Neural cell (in vitro differentiated cells): ENCODE measurements around the gene SRSF7.

ENCODE experiments used
- MXI1 ChIP-seq: fragments of 450-650 bp; conservative IDR thresholded peaks from 2 replicates; pipeline ENCODE4 v1.6.1; 2014; ENCODE audit warnings: antibody characterized with exemption, mild to moderate bottlenecking; ENCODE audit not compliant: poor library complexity, severe bottlenecking
- POLR2AphosphoS5 ChIP-seq: IDR thresholded peaks from 2 replicates; pipeline ENCODE4 v1.6.1; 2012
- TAF1 ChIP-seq: IDR thresholded peaks from 2 replicates; pipeline ENCODE4 v1.6.1; 2012; ENCODE audit warnings: low read depth
- TF ChIP-seq, protein P1 (sequence below): IDR thresholded peaks from 2 replicates; pipeline ENCODE4 v1.6.1; 2012; ENCODE audit warnings: borderline replicate concordance
- TF ChIP-seq, protein P2 (sequence below): fragments of 450-650 bp; IDR thresholded peaks from 2 replicates; pipeline ENCODE4 v1.5.1; 2014; ENCODE audit warnings: antibody characterized with exemption, mild to moderate bottlenecking, moderate library complexity; ENCODE audit not compliant: poor library complexity, severe bottlenecking

DNA sequence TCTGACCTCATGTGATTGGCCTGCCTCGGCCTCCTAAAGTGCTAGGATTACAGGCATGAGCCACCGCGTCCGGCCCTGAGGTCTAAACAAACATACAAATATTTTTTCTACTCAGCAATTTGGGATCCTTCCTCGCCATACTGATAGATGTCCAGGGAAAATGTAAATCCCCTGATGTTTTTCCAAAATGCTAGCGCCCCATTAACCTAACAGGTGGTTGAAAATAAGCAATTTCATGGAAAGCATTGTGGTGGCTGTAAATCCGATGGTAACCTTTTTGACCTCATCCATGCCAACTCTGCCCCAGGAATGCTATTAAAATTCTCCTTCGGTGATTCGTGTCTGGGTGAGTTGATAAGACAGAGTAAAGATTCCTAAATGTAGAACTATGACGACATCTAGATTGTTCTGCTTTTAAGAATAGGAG is 46.1 kb upstream of the SRSF7 start:
- TF ChIP-seq POLR2AphosphoS5, result no peak
- TF ChIP-seq MXI1, result no peak
- no peak for TF ChIP-seq TAF1
- TF ChIP-seq, protein P1, sequence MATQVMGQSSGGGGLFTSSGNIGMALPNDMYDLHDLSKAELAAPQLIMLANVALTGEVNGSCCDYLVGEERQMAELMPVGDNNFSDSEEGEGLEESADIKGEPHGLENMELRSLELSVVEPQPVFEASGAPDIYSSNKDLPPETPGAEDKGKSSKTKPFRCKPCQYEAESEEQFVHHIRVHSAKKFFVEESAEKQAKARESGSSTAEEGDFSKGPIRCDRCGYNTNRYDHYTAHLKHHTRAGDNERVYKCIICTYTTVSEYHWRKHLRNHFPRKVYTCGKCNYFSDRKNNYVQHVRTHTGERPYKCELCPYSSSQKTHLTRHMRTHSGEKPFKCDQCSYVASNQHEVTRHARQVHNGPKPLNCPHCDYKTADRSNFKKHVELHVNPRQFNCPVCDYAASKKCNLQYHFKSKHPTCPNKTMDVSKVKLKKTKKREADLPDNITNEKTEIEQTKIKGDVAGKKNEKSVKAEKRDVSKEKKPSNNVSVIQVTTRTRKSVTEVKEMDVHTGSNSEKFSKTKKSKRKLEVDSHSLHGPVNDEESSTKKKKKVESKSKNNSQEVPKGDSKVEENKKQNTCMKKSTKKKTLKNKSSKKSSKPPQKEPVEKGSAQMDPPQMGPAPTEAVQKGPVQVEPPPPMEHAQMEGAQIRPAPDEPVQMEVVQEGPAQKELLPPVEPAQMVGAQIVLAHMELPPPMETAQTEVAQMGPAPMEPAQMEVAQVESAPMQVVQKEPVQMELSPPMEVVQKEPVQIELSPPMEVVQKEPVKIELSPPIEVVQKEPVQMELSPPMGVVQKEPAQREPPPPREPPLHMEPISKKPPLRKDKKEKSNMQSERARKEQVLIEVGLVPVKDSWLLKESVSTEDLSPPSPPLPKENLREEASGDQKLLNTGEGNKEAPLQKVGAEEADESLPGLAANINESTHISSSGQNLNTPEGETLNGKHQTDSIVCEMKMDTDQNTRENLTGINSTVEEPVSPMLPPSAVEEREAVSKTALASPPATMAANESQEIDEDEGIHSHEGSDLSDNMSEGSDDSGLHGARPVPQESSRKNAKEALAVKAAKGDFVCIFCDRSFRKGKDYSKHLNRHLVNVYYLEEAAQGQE, result no peak
- TF ChIP-seq, protein P2, sequence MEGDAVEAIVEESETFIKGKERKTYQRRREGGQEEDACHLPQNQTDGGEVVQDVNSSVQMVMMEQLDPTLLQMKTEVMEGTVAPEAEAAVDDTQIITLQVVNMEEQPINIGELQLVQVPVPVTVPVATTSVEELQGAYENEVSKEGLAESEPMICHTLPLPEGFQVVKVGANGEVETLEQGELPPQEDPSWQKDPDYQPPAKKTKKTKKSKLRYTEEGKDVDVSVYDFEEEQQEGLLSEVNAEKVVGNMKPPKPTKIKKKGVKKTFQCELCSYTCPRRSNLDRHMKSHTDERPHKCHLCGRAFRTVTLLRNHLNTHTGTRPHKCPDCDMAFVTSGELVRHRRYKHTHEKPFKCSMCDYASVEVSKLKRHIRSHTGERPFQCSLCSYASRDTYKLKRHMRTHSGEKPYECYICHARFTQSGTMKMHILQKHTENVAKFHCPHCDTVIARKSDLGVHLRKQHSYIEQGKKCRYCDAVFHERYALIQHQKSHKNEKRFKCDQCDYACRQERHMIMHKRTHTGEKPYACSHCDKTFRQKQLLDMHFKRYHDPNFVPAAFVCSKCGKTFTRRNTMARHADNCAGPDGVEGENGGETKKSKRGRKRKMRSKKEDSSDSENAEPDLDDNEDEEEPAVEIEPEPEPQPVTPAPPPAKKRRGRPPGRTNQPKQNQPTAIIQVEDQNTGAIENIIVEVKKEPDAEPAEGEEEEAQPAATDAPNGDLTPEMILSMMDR, result no peak
